Aorta (tissue), 5 donors: ENCODE results near the gene JARID2. TPM values are rescaled to one million over a fixed set of nuclear protein-coding genes. Genes with fewer than 3 reads are reported as not detected.

Experiments
- ATAC-seq: fragments of 200-7000 bp; cut with Tn5 transposase; one replicate; pipeline ENCODE4 v1.9.1; 2022; ENCODE audit warnings: moderate library complexity; ENCODE audit not compliant: low FRiP score
- DNase-seq, 2 donors: peaks; one replicate each; pipeline ENCODE4 v3.0.0-alpha.2; 2020
- H3K27ac ChIP-seq, 2 donors: one replicate each; pipeline ENCODE4 v1.5.1; 2013; ENCODE audit warnings: low read length in 2 of 2, mild to moderate bottlenecking in 2 of 2, moderate library complexity in 2 of 2, control low read depth in 1 of 2, inconsistent platforms in 1 of 2, low read depth in 1 of 2
- H3K27me3 ChIP-seq, 2 donors: one replicate each; pipeline ENCODE4 v1.6.1; 2013; ENCODE audit warnings: control low read depth in 1 of 2, low read length in 1 of 2, mild to moderate bottlenecking in 1 of 2, moderate library complexity in 1 of 2; ENCODE audit not compliant: insufficient read depth in 2 of 2, control insufficient read depth in 1 of 2
- H3K36me3 ChIP-seq, 2 donors: one replicate each; pipeline ENCODE4 v1.6.1; 2013; ENCODE audit warnings: control low read depth in 1 of 2, low read length in 1 of 2, mild to moderate bottlenecking in 1 of 2; ENCODE audit not compliant: insufficient read depth in 2 of 2, control insufficient read depth in 1 of 2
- H3K4me1 ChIP-seq, 2 donors: one replicate each; pipeline ENCODE4 v1.6.1; 2013; ENCODE audit warnings: low read length in 2 of 2, control low read depth in 1 of 2, mild to moderate bottlenecking in 1 of 2, moderate library complexity in 1 of 2; ENCODE audit not compliant: insufficient read depth in 2 of 2, control insufficient read depth in 1 of 2
- H3K4me3 ChIP-seq, 2 donors: one replicate each; pipeline ENCODE4 v1.5.1; 2013; ENCODE audit warnings: low read length in 2 of 2, control low read depth in 1 of 2, mild to moderate bottlenecking in 1 of 2
- H3K9me3 ChIP-seq: one replicate; pipeline ENCODE4 v1.6.1; 2013; ENCODE audit warnings: mild to moderate bottlenecking, low read length; ENCODE audit not compliant: control insufficient read depth
- WGBS, 2 donors: extraction: QIAGEN DNeasy Blood & Tissue Kit; methylation state at CpG; one replicate each; pipeline ENCODE4 v1.1.7; 2013; 5-methylcytosine and 5-hydroxymethylcytosine counted together
- intact Hi-C, 2 donors: fragments of 100-400 bp; cut with DNase I; formaldehyde crosslinking; loops; one replicate each; pipeline versions ENCODE4 v1.14.2 to v1.15.0; 2022
- polyA plus RNA-seq, 2 donors: library from polyadenylated mRNA; stranded (reverse); fragments of 200-250 nt; gene quantifications; one replicate each; pipeline ENCODE4 v1.2.3, GENCODE V29; 2013
- total RNA-seq, 2 donors: library from RNA; stranded (reverse); fragmentation: NEBNext Ultra II Directional; extraction: Animal tissue kit (Norgen Biotek cat#: 25700); gene quantifications; one replicate each; pipeline ENCODE4 v1.2.1, GENCODE V29; 2021
- donor health status: healthy with polysubstance abuse.
- donor health status: Bipolar disorder and iron deficiency.
- donor health status: DM: no; HTN: no; CAD: no.
- donor health status: DM: no; HTN: no; CAD: no.
- donor health status: DM: yes; HTN: yes; CAD: no.

JARID2 gene
- total and polyA plus RNA-seq, 4 donors = 0.88 to 13.0 (median 7.1) TPM

- Histone ChIP-seq H3K4me3 (no peak overlapping the region), H3K36me3 (no peaks in the 10 kb centered on the region), H3K4me1 (peaks cover 0 to 3% of the 10 kb centered on the region in 2 donors), H3K27ac (no peak overlapping the region), H3K9me3 (no peaks in the 10 kb centered on the region), H3K27me3 (no peaks in the 10 kb centered on the region)
- intact Hi-C loops = no loop called here
- 90 to 93% methylated on average over 14 of the region's 14 CpGs for WGBS, 2 donors
- ATAC-seq (no peak), DNase-seq (no peak)
These were observed 303.5 kb downstream of the JARID2 start for GRCh38 chr6:15549371-15549770.

GRCh38 chr6:15550546-15551123 lies 304.8 kb downstream of the JARID2 start:
- no peak overlapping the region for H3K27ac ChIP-seq
- no peaks in the 10 kb centered on the region for H3K9me3 ChIP-seq
- DNase-seq = no peak
- H3K4me1 ChIP-seq = no peaks in the 10 kb centered on the region
- WGBS, 2 donors = 91 to 95% methylated on average over 2 of the region's 2 CpGs
- H3K27me3 ChIP-seq = no peaks in the 10 kb centered on the region
- H3K4me3 ChIP-seq = no peak overlapping the region
- ATAC-seq = no peak
- no peaks in the 10 kb centered on the region for H3K36me3 ChIP-seq
- intact Hi-C loops = no loop called here

GRCh38 chr6:15551262-15551661 lies 305.4 kb downstream of the JARID2 start:
- Histone ChIP-seq H3K27me3 (no peaks in the 10 kb centered on the region), H3K9me3 (no peaks in the 10 kb centered on the region), H3K4me1 (no peaks in the 10 kb centered on the region), H3K36me3 (no peaks in the 10 kb centered on the region), H3K27ac (no peak overlapping the region), H3K4me3 (no peak overlapping the region)
- intact Hi-C loops = no loop called here
- ATAC-seq (no peak), DNase-seq (no peak)
- 96 to 97% methylated on average over 7 of the region's 7 CpGs for WGBS, 2 donors

GRCh38 chr6:15551798-15552197 lies 305.9 kb downstream of the JARID2 start:
- intact Hi-C loops = no loop called here
- WGBS, 2 donors = 70 to 73% methylated on average over 6 of the region's 6 CpGs
- Histone ChIP-seq H3K27ac (no peak overlapping the region), H3K4me3 (no peak overlapping the region), H3K27me3 (no peaks in the 10 kb centered on the region), H3K4me1 (no peaks in the 10 kb centered on the region), H3K9me3 (no peaks in the 10 kb centered on the region), H3K36me3 (no peaks in the 10 kb centered on the region)
- no peak for DNase-seq
- no peak for ATAC-seq

- H3K9me3 ChIP-seq = no peaks in the 10 kb centered on the region
- no peak for ATAC-seq
- H3K27me3 ChIP-seq = no peaks in the 10 kb centered on the region
- H3K4me3 ChIP-seq = no peak overlapping the region
- WGBS, 2 donors = 66 to 75% methylated on average over 2 of the region's 2 CpGs
- no peaks in the 10 kb centered on the region for H3K36me3 ChIP-seq
- H3K27ac ChIP-seq = no peak overlapping the region
- intact Hi-C loops = no loop called here
- no peak for DNase-seq
- no peaks in the 10 kb centered on the region for H3K4me1 ChIP-seq
These were observed 307.2 kb downstream of the JARID2 start for GRCh38 chr6:15553031-15553430.

- Histone ChIP-seq H3K4me3 (no peak overlapping the region), H3K9me3 (no peaks in the 10 kb centered on the region), H3K27ac (no peak overlapping the region), H3K27me3 (no peaks in the 10 kb centered on the region), H3K36me3 (no peaks in the 10 kb centered on the region), H3K4me1 (no peaks in the 10 kb centered on the region)
- WGBS, 2 donors = 97 to 98% methylated on average over 4 of the region's 4 CpGs
- no peak for DNase-seq
- no peak for ATAC-seq
- intact Hi-C loops = no loop called here
These were observed 307.9 kb downstream of the JARID2 start for GRCh38 chr6:15553736-15554294.

- H3K27ac ChIP-seq = no peak overlapping the region
- 97 to 99% methylated on average over 6 of the region's 6 CpGs for WGBS, 2 donors
- intact Hi-C loops = no loop called here
- no peaks in the 10 kb centered on the region for H3K9me3 ChIP-seq
- no peak for ATAC-seq
- no peaks in the 10 kb centered on the region for H3K27me3 ChIP-seq
- no peak for DNase-seq
- H3K4me1 ChIP-seq = peaks cover 0 to 4% of the 10 kb centered on the region in 2 donors
- H3K36me3 ChIP-seq = no peaks in the 10 kb centered on the region
- no peak overlapping the region for H3K4me3 ChIP-seq
These were observed 308.8 kb downstream of the JARID2 start for GRCh38 chr6:15554728-15555100.

GRCh38 chr6:15555101-15556038 lies 309.5 kb downstream of the JARID2 start:
- H3K27me3 ChIP-seq = no peaks in the 10 kb centered on the region
- 96 to 99% methylated on average over 5 of the region's 5 CpGs for WGBS, 2 donors

More at GRCh38 chr6:15555101-15556038, 309.5 kb downstream of the JARID2 start:
- H3K27ac ChIP-seq = no peak overlapping the region
- intact Hi-C loops = no loop called here
- ATAC-seq = no peak
- DNase-seq = no peak
- H3K36me3 ChIP-seq = no peaks in the 10 kb centered on the region
- no peaks in the 10 kb centered on the region for H3K9me3 ChIP-seq
- no peak overlapping the region for H3K4me3 ChIP-seq
- H3K4me1 ChIP-seq = peaks cover 0 to 4% of the 10 kb centered on the region in 2 donors
